GM12864 (cell line): ENCODE results near the gene SRGAP3.

ENCODE experiments used
- DNase-seq: peaks from one replicate; pipeline ENCODE4 v3.0.0-alpha.2; 2011; ENCODE audit warnings: low read depth
- H3K4me3 ChIP-seq: 2 replicates; pipeline ENCODE4 v1.5.1; 2011; ENCODE audit warnings: mild to moderate bottlenecking, low read depth, low read length, control low read depth
- CTCF ChIP-seq: IDR thresholded peaks from 2 replicates; pipeline ENCODE4 v1.5.1; 2011; ENCODE audit warnings: low read depth, mild to moderate bottlenecking, moderate library complexity, low read length, control low read depth, inconsistent platforms; ENCODE audit errors: missing control alignments

The SRGAP3 gene

GRCh38 chr3:8996681-8997121, 252.7 kb downstream of the SRGAP3 start:
- no peak for DNase-seq
- no peak for TF ChIP-seq CTCF
- no peak overlapping the region for H3K4me3 ChIP-seq

- DNase-seq: no peak
- TF ChIP-seq CTCF: no peak
- no peak overlapping the region for H3K4me3 ChIP-seq
Observed at GRCh38 chr3:8996216-8996615, 253.2 kb downstream of the SRGAP3 start.

DNA sequence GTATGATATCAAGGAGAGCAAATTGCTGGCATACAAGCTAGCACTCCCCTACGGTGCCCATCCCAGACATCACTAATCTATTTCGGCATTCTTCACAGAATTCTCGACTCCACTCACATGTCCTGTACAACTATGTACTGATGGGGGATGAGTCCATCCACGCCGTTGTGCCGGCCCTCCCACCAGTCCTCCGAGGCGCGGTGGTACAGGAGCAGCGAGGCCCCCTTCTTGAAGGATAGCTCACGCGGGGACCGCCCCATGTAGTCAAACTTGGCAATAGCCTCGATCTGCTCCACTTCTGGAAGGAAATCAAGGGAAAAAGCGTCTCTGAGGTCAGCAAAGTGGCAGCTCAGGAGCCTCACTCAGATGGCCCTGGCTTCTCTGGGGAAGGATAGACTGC, 255.2 kb downstream of the SRGAP3 start:
- TF ChIP-seq CTCF: no peak
- no peak for DNase-seq
- H3K4me3 ChIP-seq: no peak overlapping the region

GRCh38 chr3:8993331-8993730, 256.1 kb downstream of the SRGAP3 start:
- TF ChIP-seq CTCF: no peak
- H3K4me3 ChIP-seq: no peak overlapping the region
- DNase-seq: no peak

DNA sequence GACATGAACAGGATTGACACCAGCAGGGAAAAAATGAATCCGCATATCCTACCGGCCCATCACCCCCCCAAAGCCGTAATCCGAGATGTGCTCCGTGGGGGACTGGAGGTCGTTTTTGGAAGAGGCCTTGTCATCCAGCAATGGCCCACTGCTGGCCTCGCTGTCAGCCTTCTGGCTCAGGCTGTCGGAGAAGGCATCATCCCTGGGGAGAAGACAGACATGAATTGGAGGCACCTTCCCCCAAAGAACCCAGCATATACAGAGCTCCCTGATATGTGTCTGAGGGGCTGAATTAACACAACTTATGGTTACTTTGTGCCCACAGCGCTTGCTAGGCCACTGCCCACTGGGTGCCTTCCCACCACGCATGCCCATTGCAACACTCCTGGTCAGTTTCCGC, 256.6 kb downstream of the SRGAP3 start:
- DNase-seq: no peak
- H3K4me3 ChIP-seq: no peak overlapping the region
- no peak for TF ChIP-seq CTCF

DNA sequence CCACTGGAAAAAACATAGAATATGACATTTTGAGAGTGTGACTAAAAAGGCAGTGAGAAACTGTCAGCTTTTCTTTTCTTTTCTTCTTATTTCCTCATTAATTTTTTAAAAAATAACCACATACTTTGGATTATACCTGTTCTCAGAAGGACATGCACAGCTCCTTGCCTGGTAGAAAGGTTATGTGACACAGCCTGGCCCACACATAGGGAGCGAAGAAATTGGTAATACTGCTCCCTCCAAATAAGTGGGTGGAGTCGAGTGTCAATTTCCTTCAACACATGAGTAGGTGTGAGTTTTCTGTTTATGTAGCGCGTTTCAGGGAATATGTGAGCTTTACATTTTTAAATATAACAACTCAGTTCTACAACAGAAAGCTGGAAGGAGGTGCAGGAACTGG, 257.2 kb downstream of the SRGAP3 start:
- no peak overlapping the region for H3K4me3 ChIP-seq
- no peak for TF ChIP-seq CTCF
- no peak for DNase-seq
